Heart left ventricle (tissue), 13 donors: ENCODE data around the gene PREP.

ENCODE experiments used
- CTCF ChIP-seq, 12 donors: fragments of 200-600 bp; sonication (generic) in 4 of 12; IDR thresholded peaks; one replicate each; pipeline versions ENCODE4 v1.5.0 to v1.8.0; 2018 to 2022; ENCODE audit warnings: antibody characterized with exemption in 12 of 12, mild to moderate bottlenecking in 5 of 12
- POLR2A ChIP-seq, 2 donors: fragments of 450-650 bp; IDR thresholded peaks; one replicate each; pipeline ENCODE4 v1.6.1; 2017; ENCODE audit warnings: antibody characterized with exemption in 2 of 2, mild to moderate bottlenecking in 2 of 2, moderate library complexity in 2 of 2
- donor health status: ischemic (EF 13 %, LVEDD 7.1; RV severe dilation, severe dysfunction).
- donor health status: DM: no; HTN: yes; CAD: no.
- donor health status: DM: no; HTN: no; CAD: no.
- donor health status: ischemic (EF 25% LVEDD 6.9; RV normal size, moderate dysfunction).
- donor health status: ischemic (EF 25% LVEDD 5.7; RV mildly dilated, moderate dysfunction).
- donor health status: ischemic (EF 35%, LVEDD 5.7; RV mildly dilated, moderate dysfunction).
- donor health status: nonischemic (EF 11% LVEDD 7.7; RV severe dilation, severe dysfunction).
- donor health status: DM: yes; HTN: yes; CAD: no.
- donor health status: PGD.
- donor health status: ischemic (EF 29% LVEDD 5.4; RV normal size, mild dysfunction).
- donor health status: nonischemic (EF 23%, LVEDD 6.1; RV moderate dilation, normal function).

- no peak for TF ChIP-seq POLR2A (IDR thresholded peaks at IDR 0.05)
- TF ChIP-seq CTCF (IDR thresholded peaks at IDR 0.05), result peak; percentile 50 to 75 (median 60)
Measured at GRCh38 chr6:105424175-105424783, 21.4 kb upstream of the PREP start.
